Measurements from ENCODE around the gene ACSS3. TPM values are rescaled to one million over a fixed set of nuclear protein-coding genes. Genes with fewer than 3 reads are reported as not detected.

The ACSS3 gene
- total RNA-seq, 1 experiment from 2014 or later = 19.3 TPM

GRCh38 chr12:81123611-81124010, 45.7 kb downstream of the ACSS3 start:
- Histone ChIP-seq H2BK12ac (ENCODE audit: insufficient read length, low read depth, low read length) (no peak overlapping the region), H3K79me1 (ENCODE audit: insufficient read depth, low read depth, low read length, poor library complexity, severe bottlenecking) (no peaks in the 10 kb centered on the region), H2AFZ (ENCODE audit: low read length) (no peak overlapping the region), H3K9ac (ENCODE audit: extremely low read depth, insufficient read length, low read length) (no peak overlapping the region), H2BK5ac (ENCODE audit: insufficient read length, low read length) (no peak overlapping the region), H4K8ac (replicated peaks; ENCODE audit: insufficient read length, low read depth, low read length) (no peak overlapping the region), H4K20me1 (ENCODE audit: control insufficient read depth, insufficient read depth, insufficient read length) (no peaks in the 10 kb centered on the region), H3K79me2 (ENCODE audit: insufficient read depth, low read length) (peaks cover 2% of the 10 kb centered on the region; the same call in 1 of the 2 replicates), H3K56ac (ENCODE audit: insufficient read length, low read depth, low read length) (no peak overlapping the region), H3K23me2 (ENCODE audit: insufficient read length, low read depth, low read length, poor library complexity, severe bottlenecking) (no peaks in the 10 kb centered on the region), H2AK5ac (ENCODE audit: insufficient read length, low read length) (no peak overlapping the region), H3K27me3 (ENCODE audit: insufficient read depth, low read length) (no peaks in the 10 kb centered on the region), H3K4me2 (ENCODE audit: insufficient read depth, insufficient read length, low read length) (no peak overlapping the region), H3K23ac (ENCODE audit: insufficient read length, low read depth, low read length) (no peak overlapping the region), H3K4me1 (ENCODE audit: insufficient read depth, low read length) (no peaks in the 10 kb centered on the region), H2BK20ac (ENCODE audit: low read depth, low read length, poor library complexity, severe bottlenecking) (no peak overlapping the region), H2BK15ac (ENCODE audit: low read depth, low read length) (no peak overlapping the region), H3K14ac (ENCODE audit: insufficient read depth, low read length) (no peak overlapping the region), H2BK120ac (ENCODE audit: low read depth, low read length, poor library complexity, severe bottlenecking) (no peak overlapping the region), H3K4ac (ENCODE audit: low read depth, low read length) (no peak overlapping the region), H3K9me3 (ENCODE audit: control insufficient read depth, low read depth, low read length) (no peaks in the 10 kb centered on the region), H3K27ac (ENCODE audit: insufficient read length, low read depth, low read length) (no peak overlapping the region), H3T11ph (ENCODE audit: low read length) (no peak overlapping the region), H4K5ac (ENCODE audit: insufficient read length, low read depth, low read length) (no peak overlapping the region), H3K18ac (ENCODE audit: insufficient read length, low read depth, low read length) (no peak overlapping the region), H4K91ac (ENCODE audit: insufficient read length, low read depth, low read length) (no peak overlapping the region)
- no peaks in the 10 kb centered on the region for H3K27me3 Mint-ChIP-seq (ENCODE audit: low read depth)
- DNase-seq = no peak
- TF ChIP-seq CTCF (conservative IDR thresholded peaks at IDR 0.05) = no peak
- peaks cover 11 to 30% (median 16%) of the 10 kb centered on the region in 3 experiments for H3K36me3 Mint-ChIP-seq (ENCODE audit: insufficient read depth in 1 of 3, low read depth in 3 of 3)
- H3K4me3 Mint-ChIP-seq = no peak overlapping the region
- no peak overlapping the region for H3K27ac Mint-ChIP-seq
- peaks cover 5 to 7% of the 10 kb centered on the region in 2 experiments for H3K9me3 Mint-ChIP-seq
- no CpG with 5 or more reads among the region's 3 CpGs for WGBS (ENCODE audit: extremely low coverage, insufficient read length, low lambda C conversion rate)
- H3K4me1 Mint-ChIP-seq = no peaks in the 10 kb centered on the region

All from H9 (cell line).